ENCODE measurements around the gene CDC42EP1. TPM values are rescaled to one million over a fixed set of nuclear protein-coding genes. Genes with fewer than 3 reads are reported as not detected.

CDC42EP1 gene
- total RNA-seq, 1 experiment from 2014 or later = 12.7 TPM

GRCh38 chr22:37552524-37553163, 7.6 kb upstream of the CDC42EP1 start:
- POLR2A ChIA-PET = interaction anchor here (1.2 kb wide), 1 partner anchor 9 kb away, joined by 6 read pairs; no protein-coding TSS in a partner anchor
- H3K4me3 Mint-ChIP-seq = no peak overlapping the region
- peak; percentile 67 for DNase-seq (ENCODE audit: low spot score)
- peaks cover 42% of the 10 kb centered on the region for H3K4me1 Mint-ChIP-seq
- peak overlapping the region; percentile 19; the same call in 1 of the 2 replicates for H3K27ac Mint-ChIP-seq
- peaks cover 30% of the 10 kb centered on the region for H3K27me3 Mint-ChIP-seq (ENCODE audit: low read depth)
- peak; percentile 72 for ATAC-seq
- TF ChIP-seq ATF1 (CRISPR knock-in tag; IDR thresholded peaks at IDR 0.05) (no peak), GRHL2 (CRISPR knock-in tag; IDR thresholded peaks at IDR 0.05; ENCODE audit: insufficient replicate concordance, severe bottlenecking) (no peak), NR2C2 (CRISPR knock-in tag; IDR thresholded peaks at IDR 0.05) (no peak), TCF7 (CRISPR knock-in tag; IDR thresholded peaks at IDR 0.05; ENCODE audit: low read depth) (no peak), EMX1 (CRISPR knock-in tag; IDR thresholded peaks at IDR 0.05) (no peak), ZNF671 (CRISPR knock-in tag; IDR thresholded peaks at IDR 0.05) (no peak), CREM (CRISPR knock-in tag; IDR thresholded peaks at IDR 0.05) (no peak), FOXK1 (CRISPR knock-in tag; IDR thresholded peaks at IDR 0.05) (no peak), JAZF1 (CRISPR knock-in tag; IDR thresholded peaks at IDR 0.05) (no peak)
- TF ChIP-seq, protein P1, sequence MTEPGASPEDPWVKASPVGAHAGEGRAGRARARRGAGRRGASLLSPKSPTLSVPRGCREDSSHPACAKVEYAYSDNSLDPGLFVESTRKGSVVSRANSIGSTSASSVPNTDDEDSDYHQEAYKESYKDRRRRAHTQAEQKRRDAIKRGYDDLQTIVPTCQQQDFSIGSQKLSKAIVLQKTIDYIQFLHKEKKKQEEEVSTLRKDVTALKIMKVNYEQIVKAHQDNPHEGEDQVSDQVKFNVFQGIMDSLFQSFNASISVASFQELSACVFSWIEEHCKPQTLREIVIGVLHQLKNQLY (CRISPR knock-in tag; IDR thresholded peaks at IDR 0.05) = no peak
- TF ChIP-seq, protein P2, sequence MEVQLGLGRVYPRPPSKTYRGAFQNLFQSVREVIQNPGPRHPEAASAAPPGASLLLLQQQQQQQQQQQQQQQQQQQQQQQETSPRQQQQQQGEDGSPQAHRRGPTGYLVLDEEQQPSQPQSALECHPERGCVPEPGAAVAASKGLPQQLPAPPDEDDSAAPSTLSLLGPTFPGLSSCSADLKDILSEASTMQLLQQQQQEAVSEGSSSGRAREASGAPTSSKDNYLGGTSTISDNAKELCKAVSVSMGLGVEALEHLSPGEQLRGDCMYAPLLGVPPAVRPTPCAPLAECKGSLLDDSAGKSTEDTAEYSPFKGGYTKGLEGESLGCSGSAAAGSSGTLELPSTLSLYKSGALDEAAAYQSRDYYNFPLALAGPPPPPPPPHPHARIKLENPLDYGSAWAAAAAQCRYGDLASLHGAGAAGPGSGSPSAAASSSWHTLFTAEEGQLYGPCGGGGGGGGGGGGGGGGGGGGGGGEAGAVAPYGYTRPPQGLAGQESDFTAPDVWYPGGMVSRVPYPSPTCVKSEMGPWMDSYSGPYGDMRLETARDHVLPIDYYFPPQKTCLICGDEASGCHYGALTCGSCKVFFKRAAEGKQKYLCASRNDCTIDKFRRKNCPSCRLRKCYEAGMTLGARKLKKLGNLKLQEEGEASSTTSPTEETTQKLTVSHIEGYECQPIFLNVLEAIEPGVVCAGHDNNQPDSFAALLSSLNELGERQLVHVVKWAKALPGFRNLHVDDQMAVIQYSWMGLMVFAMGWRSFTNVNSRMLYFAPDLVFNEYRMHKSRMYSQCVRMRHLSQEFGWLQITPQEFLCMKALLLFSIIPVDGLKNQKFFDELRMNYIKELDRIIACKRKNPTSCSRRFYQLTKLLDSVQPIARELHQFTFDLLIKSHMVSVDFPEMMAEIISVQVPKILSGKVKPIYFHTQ (CRISPR knock-in tag; IDR thresholded peaks at IDR 0.05) = no peak
- H3K9me3 Mint-ChIP-seq = no peaks in the 10 kb centered on the region
- H3K36me3 Mint-ChIP-seq = no peaks in the 10 kb centered on the region
- CTCF ChIA-PET = interaction anchor here (0.7 to 16.5 kb wide), 6 partner anchors 10 to 80 kb away, joined by 3 to 728 read pairs (median 6); partner anchors contain the start of gene CDC42EP1

- ATAC-seq (no peak), DNase-seq (ENCODE audit: low spot score) (no peak)
- Mint-ChIP-seq H3K9me3 (no peaks in the 10 kb centered on the region), H3K36me3 (no peaks in the 10 kb centered on the region), H3K27me3 (ENCODE audit: low read depth) (peaks cover 40% of the 10 kb centered on the region), H3K4me3 (no peak overlapping the region), H3K27ac (no peak overlapping the region), H3K4me1 (peaks cover 43% of the 10 kb centered on the region)
- CTCF ChIA-PET = interaction anchor here (16.5 to 20.7 kb wide), 2 partner anchors 8 to 11 kb away, joined by 728 read pairs; partner anchors contain the start of gene CDC42EP1
- POLR2A ChIA-PET = no interaction called here
- TF ChIP-seq ZNF396 (CRISPR knock-in tag; IDR thresholded peaks at IDR 0.05; ENCODE audit: borderline replicate concordance) (no peak), NFYB (CRISPR knock-in tag; conservative IDR thresholded peaks at IDR 0.05; ENCODE audit: low read depth) (no peak), RORB (CRISPR knock-in tag; IDR thresholded peaks at IDR 0.05) (no peak), TEAD4 (CRISPR knock-in tag; IDR thresholded peaks at IDR 0.05) (no peak), ZNF671 (CRISPR knock-in tag; IDR thresholded peaks at IDR 0.05) (no peak), ATF6 (CRISPR knock-in tag; IDR thresholded peaks at IDR 0.05) (no peak), ZNF425 (CRISPR knock-in tag; conservative IDR thresholded peaks at IDR 0.05) (no peak), OVOL2 (CRISPR knock-in tag; IDR thresholded peaks at IDR 0.05; ENCODE audit: borderline replicate concordance) (no peak), KAT7 (CRISPR knock-in tag; IDR thresholded peaks at IDR 0.05; ENCODE audit: borderline replicate concordance) (no peak), JAZF1 (CRISPR knock-in tag; IDR thresholded peaks at IDR 0.05) (no peak), ATF2 (CRISPR knock-in tag; IDR thresholded peaks at IDR 0.05; ENCODE audit: borderline replicate concordance, low read depth) (no peak), FOXK1 (CRISPR knock-in tag; IDR thresholded peaks at IDR 0.05) (no peak)
- TF ChIP-seq, protein P3, sequence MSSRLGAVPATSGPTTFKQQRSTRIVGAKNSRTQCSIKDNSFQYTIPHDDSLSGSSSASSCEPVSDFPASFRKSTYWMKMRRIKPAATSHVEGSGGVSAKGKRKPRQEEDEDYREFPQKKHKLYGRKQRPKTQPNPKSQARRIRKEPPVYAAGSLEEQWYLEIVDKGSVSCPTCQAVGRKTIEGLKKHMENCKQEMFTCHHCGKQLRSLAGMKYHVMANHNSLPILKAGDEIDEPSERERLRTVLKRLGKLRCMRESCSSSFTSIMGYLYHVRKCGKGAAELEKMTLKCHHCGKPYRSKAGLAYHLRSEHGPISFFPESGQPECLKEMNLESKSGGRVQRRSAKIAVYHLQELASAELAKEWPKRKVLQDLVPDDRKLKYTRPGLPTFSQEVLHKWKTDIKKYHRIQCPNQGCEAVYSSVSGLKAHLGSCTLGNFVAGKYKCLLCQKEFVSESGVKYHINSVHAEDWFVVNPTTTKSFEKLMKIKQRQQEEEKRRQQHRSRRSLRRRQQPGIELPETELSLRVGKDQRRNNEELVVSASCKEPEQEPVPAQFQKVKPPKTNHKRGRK (CRISPR knock-in tag; IDR thresholded peaks at IDR 0.05; ENCODE audit: borderline replicate concordance) = no peak
- TF ChIP-seq, protein P4, sequence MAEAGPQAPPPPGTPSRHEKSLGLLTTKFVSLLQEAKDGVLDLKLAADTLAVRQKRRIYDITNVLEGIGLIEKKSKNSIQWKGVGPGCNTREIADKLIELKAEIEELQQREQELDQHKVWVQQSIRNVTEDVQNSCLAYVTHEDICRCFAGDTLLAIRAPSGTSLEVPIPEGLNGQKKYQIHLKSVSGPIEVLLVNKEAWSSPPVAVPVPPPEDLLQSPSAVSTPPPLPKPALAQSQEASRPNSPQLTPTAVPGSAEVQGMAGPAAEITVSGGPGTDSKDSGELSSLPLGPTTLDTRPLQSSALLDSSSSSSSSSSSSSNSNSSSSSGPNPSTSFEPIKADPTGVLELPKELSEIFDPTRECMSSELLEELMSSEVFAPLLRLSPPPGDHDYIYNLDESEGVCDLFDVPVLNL (CRISPR knock-in tag; IDR thresholded peaks at IDR 0.05; ENCODE audit: borderline replicate concordance, low read depth) = no peak
Measured at GRCh38 chr22:37553725-37554124, 6.6 kb upstream of the CDC42EP1 start.

Measured in WTC11 (cell line).